Peyer's patch (tissue), 4 donors: ENCODE data around the gene TNS3.

ENCODE experiments used
- CTCF ChIP-seq, 6 experiments: fragments of 450-650 bp in 4 of 6; fragments of 200-600 bp in 2 of 6; sonication (generic) in 1 of 6; IDR thresholded peaks; one replicate each; pipeline ENCODE4 v1.5.1; 2017 to 2019; ENCODE audit warnings: antibody characterized with exemption in 6 of 6, mild to moderate bottlenecking in 3 of 6, moderate library complexity in 1 of 6
- POLR2A ChIP-seq, 2 donors: fragments of 450-650 bp; IDR thresholded peaks; one replicate each; pipeline ENCODE4 v1.5.1; 2017; ENCODE audit warnings: antibody characterized with exemption in 2 of 2, mild to moderate bottlenecking in 2 of 2, moderate library complexity in 2 of 2

GRCh38 chr7:47366211-47366610 lies 215.7 kb downstream of the TNS3 start:
- TF ChIP-seq CTCF (IDR thresholded peaks at IDR 0.05), result no peak
- no peak for TF ChIP-seq POLR2A (IDR thresholded peaks at IDR 0.05)
